ENCODE data around the gene TMEM232. TPM values are rescaled to one million over a fixed set of nuclear protein-coding genes. Genes with fewer than 3 reads are reported as not detected.

TMEM232 gene
- total and polyA plus RNA-seq, 4 donors, result 3.4 to 28.3 (median 9.3) TPM

GRCh38 chr5:110663525-110663924 is 62.9 kb downstream of the TMEM232 start:
- no peak for ATAC-seq (ENCODE audit: insufficient read depth, low FRiP score)
- Histone ChIP-seq H3K4me3 (no peak overlapping the region), H3K9ac (ENCODE audit: insufficient read depth in 1 of 2, low read length in 2 of 2) (no peak overlapping the region), H3K27ac (ENCODE audit: low read depth in 1 of 2, low read length in 1 of 2) (no peak overlapping the region), H3K36me3 (ENCODE audit: control insufficient read depth in 4 of 4, insufficient read depth in 4 of 4, low read length in 4 of 4) (no peaks in the 10 kb centered on the region), H3K27me3 (ENCODE audit: control insufficient read depth in 3 of 3, insufficient read depth in 3 of 3, low read length in 2 of 3) (no peaks in the 10 kb centered on the region), H3K9me3 (ENCODE audit: control insufficient read depth in 4 of 4, insufficient read depth in 3 of 4, low read length in 3 of 4) (no peaks in the 10 kb centered on the region), H3K4me1 (ENCODE audit: control insufficient read depth in 5 of 5, insufficient read depth in 5 of 5, low read length in 5 of 5) (no peaks in the 10 kb centered on the region)
- no peak for DNase-seq
- 94% methylated on average over 1 of the region's 1 CpG for WGBS, 2 donors
- no peak for TF ChIP-seq CTCF (IDR thresholded peaks at IDR 0.05; ENCODE audit: control extremely low read depth, extremely low read depth)

- Histone ChIP-seq H3K9ac (ENCODE audit: insufficient read depth in 1 of 2, low read length in 2 of 2) (no peak overlapping the region), H3K27me3 (ENCODE audit: control insufficient read depth in 3 of 3, insufficient read depth in 3 of 3, low read length in 2 of 3) (no peaks in the 10 kb centered on the region), H3K4me3 (no peak overlapping the region), H3K27ac (ENCODE audit: low read depth in 1 of 2, low read length in 1 of 2) (no peak overlapping the region), H3K4me1 (ENCODE audit: control insufficient read depth in 5 of 5, insufficient read depth in 5 of 5, low read length in 5 of 5) (no peaks in the 10 kb centered on the region), H3K36me3 (ENCODE audit: control insufficient read depth in 4 of 4, insufficient read depth in 4 of 4, low read length in 4 of 4) (no peaks in the 10 kb centered on the region), H3K9me3 (ENCODE audit: control insufficient read depth in 4 of 4, insufficient read depth in 3 of 4, low read length in 3 of 4) (no peaks in the 10 kb centered on the region)
- DNase-seq, result no peak
- TF ChIP-seq CTCF (IDR thresholded peaks at IDR 0.05; ENCODE audit: control extremely low read depth, extremely low read depth), result no peak
- no peak for ATAC-seq (ENCODE audit: insufficient read depth, low FRiP score)
- WGBS, 2 donors, result 86 to 90% methylated on average over 5 of the region's 5 CpGs
Measured at GRCh38 chr5:110658006-110658405, 68.5 kb downstream of the TMEM232 start.

GRCh38 chr5:110653231-110653970 is 73.1 kb downstream of the TMEM232 start:
- H3K9me3 ChIP-seq (ENCODE audit: control insufficient read depth in 4 of 4, insufficient read depth in 3 of 4, low read length in 3 of 4), result no peaks in the 10 kb centered on the region
- 74 to 91% methylated on average over 3 of the region's 3 CpGs for WGBS, 2 donors
- H3K9ac ChIP-seq (ENCODE audit: insufficient read depth in 1 of 2, low read length in 2 of 2), result no peak overlapping the region
- TF ChIP-seq CTCF (IDR thresholded peaks at IDR 0.05; ENCODE audit: control extremely low read depth, extremely low read depth), result no peak
- no peaks in the 10 kb centered on the region for H3K36me3 ChIP-seq (ENCODE audit: control insufficient read depth in 4 of 4, insufficient read depth in 4 of 4, low read length in 4 of 4)
- DNase-seq, result no peak
- ATAC-seq (ENCODE audit: insufficient read depth, low FRiP score), result no peak
- no peaks in the 10 kb centered on the region for H3K4me1 ChIP-seq (ENCODE audit: control insufficient read depth in 5 of 5, insufficient read depth in 5 of 5, low read length in 5 of 5)
- H3K27ac ChIP-seq (ENCODE audit: low read depth in 1 of 2, low read length in 1 of 2), result no peak overlapping the region
- no peaks in the 10 kb centered on the region for H3K27me3 ChIP-seq (ENCODE audit: control insufficient read depth in 3 of 3, insufficient read depth in 3 of 3, low read length in 2 of 3)
- no peak overlapping the region for H3K4me3 ChIP-seq

GRCh38 chr5:110651507-110651906 is 75.0 kb downstream of the TMEM232 start:
- Histone ChIP-seq H3K27ac (ENCODE audit: low read depth in 1 of 2, low read length in 1 of 2) (no peak overlapping the region), H3K9me3 (ENCODE audit: control insufficient read depth in 4 of 4, insufficient read depth in 3 of 4, low read length in 3 of 4) (no peaks in the 10 kb centered on the region), H3K27me3 (ENCODE audit: control insufficient read depth in 3 of 3, insufficient read depth in 3 of 3, low read length in 2 of 3) (no peaks in the 10 kb centered on the region), H3K4me1 (ENCODE audit: control insufficient read depth in 5 of 5, insufficient read depth in 5 of 5, low read length in 5 of 5) (no peaks in the 10 kb centered on the region), H3K9ac (ENCODE audit: insufficient read depth in 1 of 2, low read length in 2 of 2) (no peak overlapping the region), H3K4me3 (no peak overlapping the region), H3K36me3 (ENCODE audit: control insufficient read depth in 4 of 4, insufficient read depth in 4 of 4, low read length in 4 of 4) (no peaks in the 10 kb centered on the region)
- TF ChIP-seq CTCF (IDR thresholded peaks at IDR 0.05; ENCODE audit: control extremely low read depth, extremely low read depth), result no peak
- ATAC-seq (ENCODE audit: insufficient read depth, low FRiP score), result no peak
- no peak for DNase-seq
- 63% methylated on average over 3 of the region's 3 CpGs for WGBS, 2 donors
